IPS DF 19.7 (cell line): ENCODE data around the gene TTC31.
"Not testable (repeated sequence)": the region's sequence is repeated elsewhere in the genome, so short reads cannot be mapped to it uniquely, and the experiment has no call there.

Source experiments
- DNase-seq: peaks from one replicate; pipeline ENCODE4 v3.0.0-alpha.2; 2013; ENCODE audit warnings: low read depth, low spot score

The TTC31 gene

GRCh38 chr2:74457129-74457548 is 25.7 kb upstream of the TTC31 start:
- DNase-seq = no peak

- no peak for DNase-seq
Measured at GRCh38 chr2:74457549-74458131, 25.2 kb upstream of the TTC31 start.

- DNase-seq = peak; percentile 100
Measured at GRCh38 chr2:74458132-74458937, 24.5 kb upstream of the TTC31 start, which contains the start of gene WBP1. Gene WBP1, plus strand, starts transcription at chr2:74458438. Its CDS starts 165 bp downstream, at chr2:74458603.

- DNase-seq = no peak
Measured at GRCh38 chr2:74458938-74459363, 23.9 kb upstream of the TTC31 start.

GRCh38 chr2:74459503-74460118 is 23.3 kb upstream of the TTC31 start:
- not testable (repeated sequence) for DNase-seq

- DNase-seq = not testable (repeated sequence)
Measured at GRCh38 chr2:74460187-74460586, 22.7 kb upstream of the TTC31 start.

- no peak for DNase-seq
Measured at GRCh38 chr2:74461187-74462053, 21.5 kb upstream of the TTC31 start.

GRCh38 chr2:74462054-74462785 is 20.7 kb upstream of the TTC31 start:
- no peak for DNase-seq

- DNase-seq = no peak
Measured at GRCh38 chr2:74462786-74463105, 20.1 kb upstream of the TTC31 start.

GRCh38 chr2:74464406-74464805 is 18.5 kb upstream of the TTC31 start:
- no peak for DNase-seq

GRCh38 chr2:74470742-74471141 is 12.1 kb upstream of the TTC31 start:
- DNase-seq = not testable (repeated sequence)

GRCh38 chr2:74471332-74472065 is 11.4 kb upstream of the TTC31 start:
- no peak for DNase-seq

- peak; percentile 85 for DNase-seq
Measured at GRCh38 chr2:74472086-74472944, 10.6 kb upstream of the TTC31 start, which contains the start of gene MRPL53. Gene MRPL53, minus strand, starts transcription at chr2:74472680. Its CDS starts 20 bp downstream, at chr2:74472660.

- DNase-seq = no peak
Measured at GRCh38 chr2:74472945-74473258, 10.0 kb upstream of the TTC31 start.

GRCh38 chr2:74474481-74474880 is 8.4 kb upstream of the TTC31 start:
- no peak for DNase-seq

- no peak for DNase-seq
Measured at GRCh38 chr2:74474899-74475298, 8.0 kb upstream of the TTC31 start.

- DNase-seq = no peak
Measured at GRCh38 chr2:74481431-74481830, 1.4 kb upstream of the TTC31 start.

GRCh38 chr2:74481961-74482800 is 700 bp upstream of the TTC31 start:
- no peak for DNase-seq
